Left kidney (tissue), 2 donors: ENCODE measurements around the gene RCL1. TPM values are rescaled to one million over a fixed set of nuclear protein-coding genes. Genes with fewer than 3 reads are reported as not detected.
"Not testable (repeated sequence)": the region's sequence is repeated elsewhere in the genome, so short reads cannot be mapped to it uniquely, and the experiment has no call there.

Source experiments
- DNase-seq: peaks from one replicate; pipeline ENCODE4 v3.0.0-alpha.2; 2013
- polyA plus RNA-seq: library from polyadenylated mRNA; unstranded; fragments of 120-200 nt; gene quantifications from one replicate; pipeline ENCODE4 v1.2.1, GENCODE V29; 2013; ENCODE audit not compliant: insufficient read length

Gene RCL1
- polyA plus RNA-seq, 1 donor = 20.2 TPM

DNA sequence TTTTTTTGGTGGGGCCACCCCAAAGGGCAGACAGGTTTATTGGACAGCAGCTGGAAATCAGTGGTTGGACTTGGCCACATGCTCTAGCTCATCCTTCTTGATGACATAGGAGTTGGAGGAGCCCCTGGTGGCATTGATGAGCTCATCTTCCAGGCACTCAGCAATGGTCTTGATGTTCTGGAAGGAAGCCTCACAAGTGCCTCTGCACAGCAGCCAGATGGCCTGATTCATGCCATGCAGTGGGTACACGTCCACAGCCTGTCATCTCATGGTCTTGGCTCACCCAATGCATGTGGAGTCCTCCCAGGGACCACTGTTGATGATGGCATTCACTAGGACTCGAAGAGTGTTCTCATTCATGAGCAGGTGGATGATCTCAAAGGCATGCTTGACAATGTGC lies 11.3 kb upstream of the RCL1 start:
- no peak for DNase-seq

DNA sequence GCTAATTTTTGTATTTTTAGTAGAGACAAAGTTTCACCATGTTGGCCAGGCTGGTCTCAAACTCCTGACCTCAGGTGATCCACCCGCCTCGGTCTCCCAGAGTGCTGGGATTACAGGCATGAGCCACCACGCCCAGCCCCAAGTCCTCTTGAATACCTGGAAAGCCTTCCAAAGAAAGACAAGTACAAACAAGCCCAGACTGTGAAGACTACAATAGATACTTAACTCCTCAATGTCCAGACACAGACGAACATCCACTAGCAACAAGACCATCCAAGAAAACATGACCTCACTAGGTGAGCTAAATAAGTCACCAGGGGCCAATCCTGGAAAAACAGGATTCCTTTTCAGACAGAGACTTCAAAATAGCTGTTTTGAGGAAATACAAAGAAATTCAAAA lies 9.6 kb upstream of the RCL1 start:
- DNase-seq = not testable (repeated sequence)

DNA sequence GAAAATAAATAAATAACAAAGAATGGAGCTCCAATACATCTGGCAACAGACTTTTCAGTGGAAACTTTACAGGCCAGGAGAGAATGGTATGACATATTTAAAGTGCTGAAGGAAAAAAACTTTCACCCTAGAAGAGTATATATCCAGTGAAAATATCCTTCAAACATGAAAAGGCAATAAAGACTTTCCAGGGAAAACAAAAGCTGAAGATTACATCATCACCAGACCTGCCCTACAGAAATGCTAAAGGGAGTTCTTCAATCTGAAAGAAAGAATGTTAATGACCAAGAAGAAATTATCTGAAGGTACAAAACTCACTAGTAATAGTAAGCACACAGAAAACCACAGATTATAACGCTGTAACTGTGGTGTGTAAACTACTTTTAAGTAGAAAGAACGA lies 8.3 kb upstream of the RCL1 start:
- DNase-seq = no peak

DNA sequence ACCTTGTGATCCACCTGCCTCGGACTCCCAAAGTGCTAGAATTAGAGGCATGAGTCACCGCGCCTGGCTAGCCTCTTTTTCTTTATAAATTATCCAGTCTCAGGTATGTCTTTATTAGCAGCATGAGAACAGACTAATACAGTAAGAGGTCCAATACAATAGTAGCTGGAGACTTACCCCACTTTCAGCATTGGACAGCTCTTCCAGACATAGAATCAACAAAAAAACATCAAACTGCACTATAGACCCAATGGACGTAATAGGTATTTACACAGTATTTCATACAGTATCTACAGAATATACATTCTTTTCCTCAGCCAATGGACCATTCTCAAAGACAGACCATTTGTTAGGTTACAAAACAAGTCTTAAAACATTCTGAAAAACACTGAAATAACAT lies 6.1 kb upstream of the RCL1 start:
- no peak for DNase-seq

DNA sequence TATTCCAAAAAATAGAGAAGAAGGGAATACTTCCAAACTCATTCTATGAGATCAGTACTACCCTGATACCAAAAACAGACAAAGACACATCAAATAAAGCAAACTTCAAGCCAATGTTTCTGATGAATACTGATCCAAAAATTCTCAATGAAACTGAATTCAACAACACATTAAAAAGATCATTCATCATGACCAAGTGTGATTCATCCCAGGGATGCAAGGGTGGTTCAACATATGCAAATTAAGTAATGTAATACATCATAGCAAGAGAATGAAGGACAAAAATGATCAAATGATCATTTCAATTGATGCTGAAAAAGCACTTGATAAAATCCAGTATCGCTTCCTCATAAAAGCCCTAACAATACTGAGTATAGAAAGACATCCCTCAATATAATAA lies 4.9 kb upstream of the RCL1 start:
- DNase-seq = no peak

DNA sequence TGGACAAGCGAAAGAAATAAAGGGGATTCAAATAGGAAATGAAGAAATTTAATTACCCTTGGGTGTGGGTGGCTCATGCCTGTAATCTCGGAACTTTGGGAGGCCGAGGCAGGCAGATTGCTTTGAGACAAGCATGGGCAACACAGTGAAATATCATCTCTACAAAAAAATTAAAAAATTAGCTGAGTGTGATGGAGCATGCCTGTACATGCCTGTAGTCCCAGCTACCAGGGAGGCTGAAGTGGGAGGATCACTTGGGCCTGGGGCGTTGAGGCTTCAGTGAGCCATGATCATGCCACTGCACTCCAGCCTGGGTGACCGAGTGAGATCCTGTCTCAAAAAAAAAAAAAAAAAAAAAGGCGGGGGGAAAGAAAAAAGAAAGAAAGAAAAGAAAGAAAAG lies 4.0 kb upstream of the RCL1 start:
- DNase-seq = no peak

DNA sequence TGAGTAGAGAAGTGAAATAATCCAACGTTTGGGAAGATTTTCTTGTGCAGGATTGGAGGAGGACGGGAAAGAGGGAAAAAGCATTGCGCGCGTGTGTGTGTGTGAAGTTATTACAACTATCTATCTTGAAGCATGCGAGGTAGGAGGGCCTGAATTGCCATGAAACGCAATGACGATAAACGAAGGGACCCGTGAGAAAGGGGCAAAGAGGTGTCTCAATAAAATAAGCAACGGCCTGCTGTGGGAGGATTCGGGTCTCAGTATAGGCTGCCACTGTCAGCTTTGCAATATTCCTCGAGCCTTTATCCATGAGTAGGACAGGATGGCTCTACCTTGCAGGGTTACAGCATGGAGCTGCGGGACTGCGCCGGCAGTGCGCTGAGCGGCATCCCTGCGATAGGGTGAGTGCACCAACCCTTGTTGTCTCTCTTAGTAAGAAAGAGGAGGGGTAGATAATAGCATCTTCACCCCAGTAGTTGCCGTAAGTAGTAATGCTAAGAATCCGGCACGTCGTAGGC lies 631 bp upstream of the RCL1 start:
- DNase-seq = no peak

DNA sequence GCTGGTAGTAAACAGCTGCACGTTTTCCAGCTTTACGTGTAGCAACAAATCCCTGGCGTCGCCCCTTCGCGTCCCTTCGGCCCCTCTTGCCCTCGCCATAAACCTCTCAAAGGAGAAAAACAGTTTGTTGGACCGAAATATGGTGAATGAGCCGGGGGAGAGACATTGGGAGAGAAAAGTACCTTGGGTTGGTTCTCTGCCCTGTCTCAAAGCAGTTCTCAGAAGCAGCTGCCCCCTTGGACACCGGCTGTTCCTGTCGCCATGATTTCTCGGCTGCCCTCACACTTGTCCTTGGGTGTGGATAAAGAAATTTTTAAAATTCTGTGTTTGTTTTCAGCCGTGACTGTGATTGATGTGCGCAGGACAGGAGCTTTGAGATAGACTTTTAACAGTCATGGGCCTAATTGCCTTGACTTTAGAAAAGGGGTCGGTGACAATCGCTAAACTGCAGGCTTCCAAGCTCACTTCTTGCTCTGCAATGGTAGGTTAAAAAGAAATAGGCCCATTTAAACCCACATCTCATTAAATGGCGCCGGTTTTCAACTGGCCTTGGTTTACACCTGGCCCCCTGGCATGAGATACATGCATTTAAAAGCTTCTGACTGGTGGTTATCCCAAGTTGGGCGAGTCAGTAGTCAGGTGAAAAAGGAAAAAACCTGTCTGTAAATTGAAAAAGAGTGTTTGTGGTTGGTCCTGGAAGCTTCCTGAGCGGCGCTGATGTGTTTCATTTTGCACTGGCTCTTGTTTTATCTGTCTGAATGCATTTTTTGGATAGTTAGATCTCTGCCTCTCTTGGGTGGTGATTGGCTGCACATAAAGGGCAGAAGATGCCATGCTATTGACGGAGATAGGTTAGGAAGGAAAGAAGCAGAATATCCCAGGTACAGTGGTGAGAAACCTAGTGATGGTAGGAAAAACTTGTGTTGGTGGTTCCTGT lies 983 bp downstream of the RCL1 start:
- DNase-seq = peak; percentile 53

DNA sequence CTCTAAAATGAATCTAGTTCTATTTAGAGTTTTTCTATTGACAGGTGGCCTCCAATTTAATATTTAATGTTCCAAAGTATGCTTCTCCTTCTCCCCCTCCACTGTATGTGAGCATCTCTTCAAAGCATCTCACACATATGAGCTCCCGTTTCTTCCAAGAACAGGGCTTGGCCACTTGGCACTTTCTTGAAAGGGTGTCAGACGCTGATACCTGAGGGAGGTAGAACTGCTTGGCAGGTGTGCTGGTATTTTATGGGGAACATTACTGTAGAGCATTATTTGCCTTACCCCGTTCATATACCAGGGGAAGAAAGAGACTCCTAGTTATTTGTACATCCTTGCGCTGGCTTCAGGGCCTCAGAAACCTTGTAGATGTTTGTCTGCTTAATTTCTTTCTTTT lies 1.9 kb downstream of the RCL1 start:
- no peak for DNase-seq

DNA sequence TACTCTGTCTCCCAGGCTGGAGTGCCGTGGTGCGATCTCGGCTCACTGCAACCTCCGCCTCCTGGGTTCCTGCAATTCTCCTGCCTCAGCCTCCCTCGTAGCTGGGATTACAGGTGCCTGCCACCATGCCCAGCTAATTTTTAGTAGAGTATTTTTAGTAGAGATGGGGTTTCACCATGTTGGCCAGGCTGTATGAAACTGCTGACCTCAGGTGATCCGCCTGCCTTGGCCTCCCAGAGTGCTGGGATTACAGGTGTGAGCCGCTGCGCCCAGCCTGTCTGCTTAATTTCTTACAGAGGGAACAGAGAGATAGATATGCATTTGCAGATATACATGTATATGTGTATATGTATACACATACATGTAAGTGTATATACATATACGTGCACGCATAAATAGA lies 2.4 kb downstream of the RCL1 start:
- not testable (repeated sequence) for DNase-seq

DNA sequence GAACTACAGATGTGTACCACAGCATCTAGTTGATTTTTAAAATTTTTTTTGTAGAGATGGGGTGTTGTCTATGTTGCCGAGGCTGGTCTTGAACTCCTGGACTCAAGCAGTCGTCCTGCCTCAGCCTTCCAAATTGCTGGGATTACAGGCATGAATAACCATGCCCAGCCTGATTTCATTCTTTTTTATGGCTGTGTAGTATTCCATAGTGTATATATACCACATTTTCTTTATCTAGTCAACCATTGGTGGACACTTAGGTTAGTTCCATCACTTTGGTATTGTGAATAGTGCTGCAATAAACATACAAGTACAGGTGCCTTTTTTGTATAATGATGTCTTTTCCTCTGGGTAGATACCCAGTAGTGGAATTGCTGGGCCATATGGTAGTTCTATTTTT lies 3.8 kb downstream of the RCL1 start:
- no peak for DNase-seq

DNA sequence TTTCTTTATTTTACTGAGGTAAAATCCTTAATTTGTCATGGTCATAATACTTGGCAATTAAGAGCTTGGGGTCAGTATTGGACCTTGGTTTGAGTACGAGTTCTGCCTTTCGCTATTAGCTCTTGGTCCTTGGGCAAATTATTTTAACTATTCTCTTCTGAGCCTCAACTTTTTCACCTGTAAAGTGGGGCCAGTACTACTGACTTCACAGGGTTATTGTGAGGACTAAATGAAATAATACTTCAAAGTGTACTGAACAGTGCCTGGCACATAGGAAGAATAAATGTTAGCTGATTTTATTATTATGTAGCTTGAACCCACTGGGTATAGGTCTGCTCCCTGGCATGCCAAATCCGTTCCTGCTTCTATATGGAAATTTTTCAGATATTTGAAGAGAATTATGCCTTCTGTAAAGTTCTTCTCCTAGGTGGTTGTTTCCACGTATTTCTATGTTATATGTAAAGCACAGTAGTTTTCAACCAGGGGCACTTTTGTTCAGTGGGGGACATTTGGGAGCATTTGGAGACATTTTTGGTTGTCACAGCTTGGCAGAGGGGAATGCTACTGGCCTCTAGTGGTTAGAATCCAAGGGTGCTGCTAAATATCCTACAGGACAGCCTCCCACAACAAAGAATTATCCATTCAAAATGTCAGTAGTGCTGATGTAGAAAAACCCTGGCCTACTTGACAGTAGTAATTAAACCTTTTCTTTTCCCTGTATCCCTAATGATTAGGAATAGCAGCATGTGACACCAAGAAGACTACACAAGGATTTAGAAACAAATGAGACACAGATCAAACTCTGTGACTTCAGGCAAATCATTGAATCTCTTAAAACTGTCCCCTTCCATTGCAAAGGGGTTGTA lies 4.5 kb downstream of the RCL1 start:
- no peak for DNase-seq

DNA sequence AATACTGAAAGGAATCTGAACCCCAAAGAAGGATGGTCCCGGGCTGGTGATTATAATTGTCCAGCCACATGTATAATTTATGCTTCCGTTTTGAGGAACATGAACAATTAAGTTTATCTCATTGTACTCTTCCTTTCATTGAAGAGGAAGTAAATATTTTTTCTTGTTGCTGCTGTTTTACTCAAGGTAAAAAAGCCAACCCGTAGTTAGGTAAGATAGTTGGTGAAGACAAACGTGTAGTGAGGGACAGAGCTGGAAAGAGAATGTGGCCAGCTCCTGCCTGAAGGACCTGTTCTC lies 5.1 kb downstream of the RCL1 start:
- no peak for DNase-seq

DNA sequence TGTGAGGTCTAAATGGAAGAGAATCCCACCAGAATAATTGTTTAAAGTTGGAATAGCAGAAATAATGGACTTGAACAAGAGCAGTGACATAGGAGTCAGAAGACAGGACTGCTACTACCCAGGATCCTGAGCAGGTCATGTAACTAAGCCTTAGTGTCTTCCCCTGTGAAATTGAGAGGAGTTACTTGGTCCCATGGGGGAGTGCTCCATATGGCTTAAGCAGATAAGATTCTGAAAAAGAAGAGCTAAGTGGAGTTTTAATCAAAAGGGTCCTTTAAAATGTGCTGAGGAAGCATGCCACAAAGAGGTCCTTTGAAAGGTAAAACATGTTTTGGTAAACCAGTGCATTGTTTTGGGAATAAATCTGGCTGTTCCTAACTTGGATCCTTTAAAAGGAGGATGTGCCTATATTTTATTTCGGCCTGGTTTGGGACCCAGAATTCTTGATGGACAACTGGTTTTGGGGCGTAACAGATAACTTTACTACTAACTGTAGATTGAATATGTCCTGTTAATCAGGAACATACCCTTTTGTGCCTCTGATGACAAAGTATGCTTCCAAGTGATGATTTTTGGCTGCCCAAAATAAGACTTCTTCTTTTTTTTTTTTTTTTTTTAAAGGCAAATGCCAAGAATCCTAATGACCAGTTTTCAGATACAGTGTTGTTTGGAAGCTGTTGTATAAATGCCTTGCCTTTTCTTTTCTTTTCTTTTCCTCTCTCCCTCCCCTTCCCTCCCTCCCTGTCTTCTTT lies 5.7 kb downstream of the RCL1 start:
- no peak for DNase-seq

DNA sequence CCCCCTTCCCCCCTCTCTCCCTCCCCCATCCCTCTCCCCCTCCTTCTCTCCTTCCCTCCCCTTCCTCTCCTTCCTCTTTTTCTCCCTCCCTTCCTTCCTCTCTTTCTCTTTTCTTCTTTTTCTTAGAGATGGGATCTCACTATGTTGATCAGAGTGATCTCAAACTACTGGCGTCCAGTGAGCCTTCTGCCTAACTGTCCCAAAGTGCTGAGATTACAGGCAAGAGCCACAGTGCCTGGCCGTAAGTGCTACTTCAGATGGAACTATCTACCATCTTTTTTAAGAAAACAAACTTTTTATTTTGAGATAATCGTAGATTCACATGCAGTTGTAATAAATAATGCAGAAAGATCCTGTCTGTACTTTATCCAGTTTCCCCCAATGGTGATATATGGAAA lies 6.3 kb downstream of the RCL1 start:
- no peak for DNase-seq

DNA sequence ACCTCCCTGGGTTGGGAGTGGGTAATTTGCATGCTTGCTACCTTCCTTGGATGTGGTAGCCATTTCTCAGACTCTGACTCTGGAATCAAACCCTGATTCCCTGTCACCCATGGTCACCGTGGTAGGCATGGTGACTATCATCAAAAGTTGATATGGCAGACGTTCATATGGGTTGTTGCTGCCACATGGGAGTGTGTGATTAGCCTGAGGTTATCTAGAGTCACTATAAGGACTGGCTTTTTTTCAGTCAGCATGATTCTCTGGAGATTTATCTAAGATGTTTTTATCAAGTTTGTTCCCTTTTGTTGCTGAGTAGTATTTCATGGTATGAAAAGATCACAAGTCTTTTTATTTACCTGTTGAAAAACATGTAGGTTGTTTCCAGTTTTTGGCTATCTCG lies 7.0 kb downstream of the RCL1 start:
- no peak for DNase-seq

DNA sequence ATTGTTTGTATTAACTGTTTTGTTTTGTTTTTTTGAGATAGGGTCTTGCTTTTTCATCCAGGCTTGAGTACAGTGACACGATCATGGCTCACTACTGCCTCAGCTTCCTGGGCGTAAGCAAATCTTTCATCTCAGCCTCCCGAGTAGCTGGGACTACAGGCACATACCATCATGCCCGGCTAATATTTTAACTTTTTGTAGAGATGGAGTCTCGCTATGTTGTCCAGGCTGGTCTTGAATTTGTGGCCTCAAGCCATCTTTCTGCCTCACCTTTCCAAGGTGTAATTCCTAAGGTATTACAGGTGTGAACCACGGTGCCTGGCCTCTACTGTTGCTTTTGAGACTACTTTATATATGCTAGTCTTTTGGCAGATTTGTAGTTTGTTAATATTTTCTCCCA lies 8.4 kb downstream of the RCL1 start:
- no peak for DNase-seq

DNA sequence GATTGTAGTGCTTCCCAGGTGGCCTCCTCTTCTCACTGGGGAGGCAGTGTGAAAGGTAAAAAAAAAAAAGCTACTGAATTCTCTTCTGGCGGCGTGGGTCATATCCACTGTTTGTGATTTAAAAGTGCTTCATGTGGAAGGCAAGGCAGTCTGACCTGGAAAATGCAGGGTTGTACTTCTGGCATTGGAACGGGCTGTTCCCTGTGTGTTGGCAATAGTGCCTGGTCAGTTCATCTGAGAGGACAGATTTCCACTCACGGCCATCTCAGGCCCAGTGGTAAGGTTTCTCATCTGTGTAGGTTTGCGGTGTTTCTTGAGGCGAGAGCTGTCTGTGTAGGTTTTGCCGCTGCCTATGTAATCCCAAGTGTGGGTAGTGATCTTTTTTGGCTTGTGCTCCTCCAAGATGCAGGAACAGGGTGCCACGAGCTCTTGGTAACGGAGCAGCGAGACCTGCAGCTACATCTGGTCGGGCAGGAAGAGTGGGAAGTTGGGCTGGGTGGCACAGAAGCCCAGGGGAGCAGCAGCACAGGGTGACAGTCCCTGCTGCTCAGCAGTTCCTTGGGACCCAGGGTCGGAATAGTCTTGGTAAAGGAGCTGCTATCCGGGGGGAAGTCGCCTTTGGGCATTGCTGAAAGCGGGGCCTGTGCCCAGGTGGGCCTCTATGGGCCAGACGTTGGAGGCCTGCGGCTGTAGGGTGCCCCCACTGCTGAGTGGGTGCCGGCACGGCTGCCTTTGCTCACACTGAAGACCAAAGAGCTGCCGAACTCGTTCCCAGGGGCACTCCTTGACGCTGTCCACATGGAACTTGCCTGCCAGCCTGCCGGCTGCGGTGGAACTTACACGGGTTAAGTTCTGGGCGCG lies 11.2 kb downstream of the RCL1 start:
- DNase-seq = no peak

DNA sequence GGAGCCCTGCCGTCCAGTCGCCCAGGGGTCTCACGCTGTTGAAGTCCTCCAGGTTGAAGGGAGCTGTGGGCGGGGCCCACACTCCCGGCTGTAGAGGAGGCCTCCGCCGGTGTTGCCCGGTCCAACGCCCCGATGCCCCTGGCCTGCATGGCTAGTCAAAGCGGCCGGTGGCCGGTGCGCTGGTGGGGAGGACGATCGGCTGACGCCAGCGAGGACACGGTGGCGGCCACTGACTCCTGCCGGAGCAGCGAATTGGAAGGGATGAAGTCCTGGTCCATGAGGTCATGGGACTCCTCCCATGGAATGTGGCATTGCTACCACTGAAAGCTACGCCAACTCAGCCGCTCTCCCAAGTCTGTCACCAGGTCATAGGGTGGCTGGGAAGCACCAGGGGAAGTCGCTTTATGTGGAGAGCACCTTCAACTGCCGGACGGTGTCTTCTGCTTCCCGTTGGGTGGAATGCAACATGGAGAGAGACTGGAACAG lies 11.8 kb downstream of the RCL1 start:
- DNase-seq = no peak

DNA sequence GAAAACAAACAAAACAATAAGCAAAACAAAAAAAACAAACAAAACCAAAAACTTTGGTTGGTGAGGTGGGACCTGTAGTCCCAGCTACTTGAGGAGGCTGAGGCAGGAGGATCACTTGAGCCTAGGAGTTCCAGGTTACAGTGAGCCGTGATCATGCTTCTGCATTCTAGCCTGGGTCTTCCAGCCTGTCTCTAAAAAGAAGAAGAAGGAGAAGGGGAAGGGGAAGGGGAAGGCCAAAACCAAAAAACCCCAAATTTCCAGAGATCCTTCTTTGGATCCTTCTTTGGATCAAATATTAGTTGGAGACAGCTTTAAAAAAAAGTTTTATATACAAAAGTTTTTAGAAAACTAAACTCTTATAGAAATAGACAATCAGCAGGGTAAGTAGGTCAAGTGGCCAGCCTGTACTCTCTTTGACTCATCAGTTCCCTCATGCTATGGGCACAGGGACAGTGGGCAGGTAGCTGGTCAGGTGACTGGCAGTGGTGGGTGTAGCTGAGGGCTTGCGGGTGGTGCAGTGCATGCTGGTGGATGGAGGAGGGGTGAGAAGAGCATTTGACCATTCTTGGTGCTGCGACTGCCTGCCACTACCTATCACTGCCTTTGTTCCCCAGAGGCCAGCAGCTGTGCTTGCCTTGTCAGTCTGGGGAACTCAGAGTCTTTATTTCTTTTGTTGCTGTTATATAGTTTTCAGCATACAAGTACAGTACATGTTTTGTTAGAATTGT lies 12.6 kb downstream of the RCL1 start:
- DNase-seq = no peak

DNA sequence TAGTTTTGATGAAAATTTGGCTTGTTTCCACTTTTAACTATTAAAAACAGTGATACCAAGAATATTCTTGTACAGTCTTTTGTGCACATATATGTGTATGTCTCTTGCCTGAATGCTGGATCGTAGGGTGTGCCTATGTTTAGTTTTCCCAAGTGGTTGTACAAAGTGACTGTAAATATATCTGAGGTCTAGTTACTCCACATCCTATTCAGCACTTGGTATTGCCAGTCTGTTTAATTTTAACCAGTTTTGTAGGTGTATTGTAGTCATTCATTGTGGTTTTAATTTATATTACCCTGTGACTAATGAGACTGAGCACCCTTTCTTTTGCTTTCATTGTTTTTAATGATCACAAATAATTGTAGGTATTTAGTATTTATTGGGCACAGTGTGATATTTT lies 17.8 kb downstream of the RCL1 start:
- DNase-seq = no peak
